ENCODE measurements around the gene PPP1R15A. TPM values are rescaled to one million over a fixed set of nuclear protein-coding genes. Genes with fewer than 3 reads are reported as not detected.

PPP1R15A gene
- total and polyA plus RNA-seq, 2 donors (not counting 3 experiments of a cell fraction or from before 2014, with no cell fraction given), result 42.3 to 67.4 TPM

- POLR2A ChIA-PET, result interaction anchor here (1.4 kb wide), 1 partner anchor 11 kb away, joined by 4 read pairs; the partner anchor contains the start of gene PPP1R15A
- H2AFZ ChIP-seq (ENCODE audit: low read depth, low read length), result no peak overlapping the region
- dilution Hi-C loops (cut with MboI; ENCODE audit: extremely low pct_ligation_motif_present, low sequenced_read_pairs), result no loop called here
These were observed 10.9 kb upstream of the PPP1R15A start for GRCh38 chr19:48861313-48861712.

More at GRCh38 chr19:48861313-48861712, 10.9 kb upstream of the PPP1R15A start:
- no peaks in the 10 kb centered on the region for H3K27me3 ChIP-seq (ENCODE audit: control insufficient read depth in 2 of 2, insufficient read depth in 2 of 2, low read length in 2 of 2)
- no peak overlapping the region for H3K4me3 ChIP-seq (replicated peaks in 1 of 3; ENCODE audit: insufficient read depth in 1 of 3, low read depth in 1 of 3, low read length in 3 of 3)
- H3K4me1 ChIP-seq (ENCODE audit: control insufficient read depth, extremely low read depth, insufficient read depth, low read length), result no peaks in the 10 kb centered on the region
- intact Hi-C loops (cut with micrococcal nuclease), result no loop called here
- H3K9ac ChIP-seq (replicated peaks; ENCODE audit: extremely low read depth, insufficient read depth, low read length), result no peak overlapping the region
- no peaks in the 10 kb centered on the region for H3K36me3 ChIP-seq (ENCODE audit: control insufficient read depth in 2 of 2, extremely low read depth in 1 of 2, insufficient read depth in 2 of 2, low read length in 2 of 2)
- no peak overlapping the region for H3K27ac ChIP-seq (ENCODE audit: insufficient read depth, low read depth, low read length)
- FAIRE-seq, result no peak
- TF ChIP-seq CTCF (IDR thresholded peaks at IDR 0.05; ENCODE audit: extremely low read depth in 1 of 2, insufficient read depth in 1 of 2, low read depth in 1 of 2, low read length in 2 of 2), result no peak
- TF ChIP-seq MYC (IDR thresholded peaks at IDR 0.05; ENCODE audit: low read depth, low read length), result no peak
- TF ChIP-seq MAX (IDR thresholded peaks at IDR 0.05; ENCODE audit: insufficient read depth, insufficient read length), result no peak
- no peak for TF ChIP-seq EZH2 (IDR thresholded peaks at IDR 0.05; ENCODE audit: borderline replicate concordance, low read depth, low read length, severe bottlenecking)
- no peak for TF ChIP-seq POLR2A (IDR thresholded peaks at IDR 0.05; ENCODE audit: low read depth, low read length)
- no peak for TF ChIP-seq FOS (IDR thresholded peaks at IDR 0.05; ENCODE audit: borderline replicate concordance, insufficient read depth, low read length)
- no peak for TF ChIP-seq POLR2AphosphoS5 (IDR thresholded peaks at IDR 0.05; ENCODE audit: insufficient read depth, low read depth, low read length)
- TF ChIP-seq JUN (IDR thresholded peaks at IDR 0.05; ENCODE audit: borderline replicate concordance, insufficient read depth, insufficient read length, low read depth), result no peak
- no peak for TF ChIP-seq GATA2 (IDR thresholded peaks at IDR 0.05; ENCODE audit: insufficient read depth, insufficient read length, low read depth, low read length)
- DNase-seq (ENCODE audit: low read depth, low spot score), result no peak
- CTCF ChIA-PET, result no interaction called here
- H3K4me2 ChIP-seq (ENCODE audit: insufficient read depth, low read length), result no peak overlapping the region
- H4K20me1 ChIP-seq (replicated peaks; ENCODE audit: control insufficient read depth, extremely low read depth, insufficient read depth, low read length), result no peaks in the 10 kb centered on the region
- no peaks in the 10 kb centered on the region for H3K9me3 ChIP-seq (replicated peaks; ENCODE audit: control insufficient read depth, insufficient read depth, low read length)
- no TSS peak for BruUV-seq (replicated peaks)
- H3K79me2 ChIP-seq (ENCODE audit: control insufficient read depth, insufficient read depth, low read length), result no peaks in the 10 kb centered on the region
- H3K9me1 ChIP-seq (replicated peaks; ENCODE audit: control insufficient read depth, extremely low read depth, insufficient read depth, low read length), result no peaks in the 10 kb centered on the region

Measured in endothelial cell of umbilical vein (primary cell).